ENCODE results near the gene SNRPE.

GRCh38 chr1:203907901-203908300 lies 46.5 kb downstream of the SNRPE start:
- TF ChIP-seq CTCF (IDR thresholded peaks at IDR 0.05), result no peak
- TF ChIP-seq POLR2A (IDR thresholded peaks at IDR 0.05), result no peak
